Measurements from ENCODE around the gene EDAR.

Gene EDAR

DNA sequence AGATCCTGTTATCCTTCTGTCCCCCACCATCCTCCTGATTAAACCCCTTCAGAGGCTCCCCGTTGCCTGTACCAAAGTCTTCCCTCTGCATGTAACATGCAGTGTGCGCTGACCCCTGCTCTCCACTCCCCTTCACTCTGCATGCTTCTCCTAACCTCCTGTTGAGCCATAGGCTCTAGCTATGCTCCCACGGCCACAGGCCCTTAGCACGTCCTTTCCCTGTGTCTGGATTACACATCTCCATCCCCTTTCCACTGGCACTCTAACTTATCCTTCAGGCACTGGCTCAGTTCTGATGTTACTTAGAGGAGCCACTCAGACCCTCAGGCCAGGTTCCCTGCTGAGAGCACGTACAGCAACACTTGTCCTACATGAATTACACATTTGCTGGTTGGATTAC lies 29.4 kb upstream of the EDAR start:
- POLR2A ChIA-PET: interaction anchor here (0.6 kb wide), 1 partner anchor 24 kb away, joined by 4 read pairs; no protein-coding TSS in a partner anchor
- H3K27me3 ChIP-seq (replicated peaks in 2 of 5; ENCODE audit: control insufficient read depth in 4 of 5, insufficient read depth in 5 of 5, low read length in 4 of 5): no peaks in the 10 kb centered on the region
- H3K36me3 ChIP-seq (ENCODE audit: control insufficient read depth in 4 of 4, insufficient read depth in 4 of 4, low read length in 3 of 4): no peaks in the 10 kb centered on the region
- no peak for DNase-seq
- H3K27ac ChIP-seq (ENCODE audit: insufficient read depth in 1 of 2, low read depth in 1 of 2, low read length in 2 of 2, poor library complexity in 1 of 2, severe bottlenecking in 2 of 2): no peak overlapping the region
- H3K9me3 ChIP-seq (ENCODE audit: control extremely low read depth in 1 of 5, control insufficient read depth in 4 of 5, insufficient read depth in 2 of 5, low read depth in 1 of 5, low read length in 4 of 5): no peaks in the 10 kb centered on the region
- H3K4me1 ChIP-seq (ENCODE audit: control extremely low read depth in 1 of 4, control insufficient read depth in 4 of 4, insufficient read depth in 4 of 4, low read length in 3 of 4): no peaks in the 10 kb centered on the region
- CTCF ChIA-PET: no interaction called here
- H3K4me3 ChIP-seq (ENCODE audit: control insufficient read depth in 1 of 7, extremely low read depth in 1 of 7, insufficient read depth in 4 of 7, low read depth in 2 of 7, low read length in 6 of 7): no peak overlapping the region
- WGBS (ENCODE audit: insufficient coverage): 96% methylated on average over 4 of the region's 5 CpGs

DNA sequence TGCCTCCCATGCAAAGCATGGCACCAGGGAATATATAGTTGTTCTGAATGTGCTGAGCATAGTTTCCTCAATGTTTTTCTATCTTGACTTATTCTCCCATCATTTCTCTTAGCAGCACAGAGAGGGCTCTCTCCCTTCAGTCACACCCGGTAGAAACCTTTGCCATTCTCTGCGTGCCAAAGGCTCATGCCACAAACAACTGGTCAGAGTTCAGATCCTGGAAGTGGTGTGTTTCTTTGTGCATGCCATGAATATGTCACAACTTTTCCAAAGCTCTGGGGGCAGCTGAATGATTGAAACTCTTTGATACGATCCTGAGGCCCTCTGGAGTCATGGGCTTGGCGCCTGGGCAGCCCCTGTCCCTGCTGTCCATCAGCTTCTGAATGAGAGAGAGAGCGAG lies 28.0 kb upstream of the EDAR start:
- no peak for DNase-seq
- Histone ChIP-seq H3K4me1 (ENCODE audit: control extremely low read depth in 1 of 4, control insufficient read depth in 4 of 4, insufficient read depth in 4 of 4, low read length in 3 of 4) (no peaks in the 10 kb centered on the region), H3K27me3 (replicated peaks in 2 of 5; ENCODE audit: control insufficient read depth in 4 of 5, insufficient read depth in 5 of 5, low read length in 4 of 5) (no peaks in the 10 kb centered on the region), H3K36me3 (ENCODE audit: control insufficient read depth in 4 of 4, insufficient read depth in 4 of 4, low read length in 3 of 4) (no peaks in the 10 kb centered on the region), H3K9me3 (ENCODE audit: control extremely low read depth in 1 of 5, control insufficient read depth in 4 of 5, insufficient read depth in 2 of 5, low read depth in 1 of 5, low read length in 4 of 5) (no peaks in the 10 kb centered on the region), H3K27ac (ENCODE audit: insufficient read depth in 1 of 2, low read depth in 1 of 2, low read length in 2 of 2, poor library complexity in 1 of 2, severe bottlenecking in 2 of 2) (no peak overlapping the region), H3K4me3 (ENCODE audit: control insufficient read depth in 1 of 7, extremely low read depth in 1 of 7, insufficient read depth in 4 of 7, low read depth in 2 of 7, low read length in 6 of 7) (no peak overlapping the region)
- WGBS (ENCODE audit: insufficient coverage): 98% methylated on average over 5 of the region's 5 CpGs
- ChIA-PET CTCF (interaction anchor here (1.6 kb wide), 1 partner anchor 13 kb away, joined by 5 read pairs; no protein-coding TSS in a partner anchor), POLR2A (no interaction called here)

DNA sequence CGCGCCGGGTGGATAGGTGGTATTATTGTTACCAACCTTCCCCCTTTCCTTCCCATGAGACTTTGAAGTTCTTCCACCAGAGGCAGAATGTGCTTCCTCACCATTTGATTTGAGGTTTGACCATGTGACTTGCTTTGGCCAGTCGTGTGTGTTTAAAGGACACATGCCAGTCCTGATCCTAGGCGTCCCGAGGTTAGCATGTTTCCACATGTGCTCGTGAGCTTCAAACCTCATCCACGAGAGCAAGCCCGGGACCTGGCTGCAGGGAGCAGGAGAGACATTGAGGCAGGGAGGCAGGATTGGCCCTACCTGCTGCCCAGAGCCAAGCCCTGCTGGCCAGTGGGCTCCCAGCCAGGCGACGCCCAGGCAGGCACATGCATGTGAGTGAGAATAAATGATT lies 27.4 kb upstream of the EDAR start:
- Histone ChIP-seq H3K4me3 (ENCODE audit: control insufficient read depth in 1 of 7, extremely low read depth in 1 of 7, insufficient read depth in 4 of 7, low read depth in 2 of 7, low read length in 6 of 7) (no peak overlapping the region), H3K36me3 (ENCODE audit: control insufficient read depth in 4 of 4, insufficient read depth in 4 of 4, low read length in 3 of 4) (no peaks in the 10 kb centered on the region), H3K4me1 (ENCODE audit: control extremely low read depth in 1 of 4, control insufficient read depth in 4 of 4, insufficient read depth in 4 of 4, low read length in 3 of 4) (no peaks in the 10 kb centered on the region), H3K27ac (ENCODE audit: insufficient read depth in 1 of 2, low read depth in 1 of 2, low read length in 2 of 2, poor library complexity in 1 of 2, severe bottlenecking in 2 of 2) (no peak overlapping the region), H3K27me3 (replicated peaks in 2 of 5; ENCODE audit: control insufficient read depth in 4 of 5, insufficient read depth in 5 of 5, low read length in 4 of 5) (no peaks in the 10 kb centered on the region), H3K9me3 (ENCODE audit: control extremely low read depth in 1 of 5, control insufficient read depth in 4 of 5, insufficient read depth in 2 of 5, low read depth in 1 of 5, low read length in 4 of 5) (no peaks in the 10 kb centered on the region)
- no peak for DNase-seq
- CTCF ChIA-PET: interaction anchor here (1.6 kb wide), 1 partner anchor 12 kb away, joined by 5 read pairs; no protein-coding TSS in a partner anchor
- WGBS (ENCODE audit: insufficient coverage): 92% methylated on average over 8 of the region's 11 CpGs
- POLR2A ChIA-PET: no interaction called here

DNA sequence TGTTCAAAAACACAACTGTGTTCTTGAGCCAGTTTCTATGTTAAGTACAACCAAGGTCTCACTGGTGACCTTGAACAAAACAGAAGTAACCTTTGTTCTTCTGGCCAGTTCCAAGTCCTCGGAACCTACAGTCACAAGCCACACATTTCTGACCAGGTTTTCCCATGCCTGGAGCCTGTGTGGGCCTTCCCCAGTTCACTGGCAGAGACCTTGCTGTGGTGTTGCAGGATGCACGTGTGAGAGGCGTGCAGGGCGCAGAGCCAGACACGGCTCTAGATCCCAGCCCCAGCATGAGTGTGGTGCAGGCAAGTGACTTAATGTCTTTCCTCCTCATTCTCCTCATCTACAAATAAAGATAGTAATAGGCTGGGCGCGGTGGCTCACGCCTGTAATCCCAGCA lies 25.5 kb upstream of the EDAR start:
- POLR2A ChIA-PET: no interaction called here

DNA sequence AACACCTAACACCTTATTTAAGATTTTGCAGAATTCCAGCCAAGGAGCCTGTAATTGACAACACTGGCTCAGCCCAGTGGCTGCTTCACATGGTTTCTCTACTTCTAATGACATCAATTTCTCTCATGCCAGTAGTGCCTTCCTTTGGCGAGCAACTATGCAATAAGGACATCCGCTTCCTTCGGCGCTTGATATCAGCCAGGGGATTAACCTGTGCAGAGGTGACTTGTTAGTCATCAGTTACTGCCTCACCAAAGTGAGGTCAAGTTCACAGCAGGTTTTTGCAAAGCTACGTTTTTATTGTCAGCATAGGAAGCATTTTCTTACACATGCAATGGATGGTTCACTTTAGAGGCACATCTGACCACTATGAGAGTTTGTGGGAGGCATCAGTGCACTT lies 24.0 kb upstream of the EDAR start:
- Histone ChIP-seq H3K4me3 (ENCODE audit: control insufficient read depth in 1 of 7, extremely low read depth in 1 of 7, insufficient read depth in 4 of 7, low read depth in 2 of 7, low read length in 6 of 7) (no peak overlapping the region), H3K36me3 (ENCODE audit: control insufficient read depth in 4 of 4, insufficient read depth in 4 of 4, low read length in 3 of 4) (no peaks in the 10 kb centered on the region), H3K27ac (ENCODE audit: insufficient read depth in 1 of 2, low read depth in 1 of 2, low read length in 2 of 2, poor library complexity in 1 of 2, severe bottlenecking in 2 of 2) (no peak overlapping the region), H3K27me3 (replicated peaks in 2 of 5; ENCODE audit: control insufficient read depth in 4 of 5, insufficient read depth in 5 of 5, low read length in 4 of 5) (no peaks in the 10 kb centered on the region), H3K4me1 (ENCODE audit: control extremely low read depth in 1 of 4, control insufficient read depth in 4 of 4, insufficient read depth in 4 of 4, low read length in 3 of 4) (no peaks in the 10 kb centered on the region), H3K9me3 (ENCODE audit: control extremely low read depth in 1 of 5, control insufficient read depth in 4 of 5, insufficient read depth in 2 of 5, low read depth in 1 of 5, low read length in 4 of 5) (no peaks in the 10 kb centered on the region)
- POLR2A ChIA-PET: no interaction called here
- WGBS (ENCODE audit: insufficient coverage): 92% methylated on average over 5 of the region's 5 CpGs
- no peak for DNase-seq
- CTCF ChIA-PET: interaction anchor here (0.6 kb wide), 1 partner anchor 25 kb away, joined by 3 read pairs; no protein-coding TSS in a partner anchor

More for the DNA sequence above, 25.5 kb upstream of the EDAR start:
- Histone ChIP-seq H3K4me1 (ENCODE audit: control extremely low read depth in 1 of 4, control insufficient read depth in 4 of 4, insufficient read depth in 4 of 4, low read length in 3 of 4) (no peaks in the 10 kb centered on the region), H3K9me3 (ENCODE audit: control extremely low read depth in 1 of 5, control insufficient read depth in 4 of 5, insufficient read depth in 2 of 5, low read depth in 1 of 5, low read length in 4 of 5) (no peaks in the 10 kb centered on the region), H3K27ac (ENCODE audit: insufficient read depth in 1 of 2, low read depth in 1 of 2, low read length in 2 of 2, poor library complexity in 1 of 2, severe bottlenecking in 2 of 2) (no peak overlapping the region), H3K4me3 (ENCODE audit: control insufficient read depth in 1 of 7, extremely low read depth in 1 of 7, insufficient read depth in 4 of 7, low read depth in 2 of 7, low read length in 6 of 7) (no peak overlapping the region), H3K27me3 (replicated peaks in 2 of 5; ENCODE audit: control insufficient read depth in 4 of 5, insufficient read depth in 5 of 5, low read length in 4 of 5) (no peaks in the 10 kb centered on the region), H3K36me3 (ENCODE audit: control insufficient read depth in 4 of 4, insufficient read depth in 4 of 4, low read length in 3 of 4) (no peaks in the 10 kb centered on the region)
- WGBS (ENCODE audit: insufficient coverage): 100% methylated on average over 4 of the region's 8 CpGs
- CTCF ChIA-PET: no interaction called here
- DNase-seq: no peak

DNA sequence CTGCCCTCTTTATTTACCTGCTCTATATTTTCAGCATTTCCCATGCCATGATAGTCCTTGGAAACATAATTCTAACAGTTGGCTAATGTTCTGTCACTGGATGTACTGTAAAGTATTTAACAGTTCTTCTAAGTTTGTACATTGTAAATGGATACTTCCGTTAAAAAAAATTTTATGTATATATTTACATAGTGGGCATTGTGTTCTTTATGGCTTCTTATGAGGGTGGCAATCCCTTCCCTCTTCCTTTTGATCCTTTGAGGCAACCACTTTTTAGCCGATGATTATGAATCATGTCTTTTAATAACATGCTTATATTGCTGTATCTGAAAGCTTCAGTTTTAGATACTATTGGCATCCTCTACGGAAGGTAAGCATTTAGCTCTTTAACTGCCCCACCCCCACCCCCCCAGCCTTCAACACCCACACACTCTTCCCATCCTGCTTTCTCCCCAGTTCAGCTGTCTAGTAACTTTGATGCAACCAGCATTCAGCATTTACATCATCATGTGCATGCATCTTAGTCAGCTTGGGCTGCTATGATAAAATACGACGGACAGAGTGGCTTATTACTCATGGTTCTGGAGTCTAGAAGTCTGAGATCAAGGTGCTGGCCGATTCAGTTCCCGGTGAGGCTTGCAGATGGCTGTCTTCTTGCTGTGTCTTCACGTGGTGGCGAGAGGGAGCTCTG lies 21.0 kb upstream of the EDAR start:
- H3K27ac ChIP-seq (ENCODE audit: insufficient read depth in 1 of 2, low read depth in 1 of 2, low read length in 2 of 2, poor library complexity in 1 of 2, severe bottlenecking in 2 of 2): no peak overlapping the region
- no peak overlapping the region for H3K4me3 ChIP-seq (ENCODE audit: control insufficient read depth in 1 of 7, extremely low read depth in 1 of 7, insufficient read depth in 4 of 7, low read depth in 2 of 7, low read length in 6 of 7)
- WGBS (ENCODE audit: insufficient coverage): 96% methylated on average over 6 of the region's 9 CpGs
- H3K27me3 ChIP-seq (replicated peaks in 2 of 5; ENCODE audit: control insufficient read depth in 4 of 5, insufficient read depth in 5 of 5, low read length in 4 of 5): no peaks in the 10 kb centered on the region
- no peak for DNase-seq
- peaks cover 0 to 13% (median 5%) of the 10 kb centered on the region in 4 experiments for H3K4me1 ChIP-seq (ENCODE audit: control extremely low read depth in 1 of 4, control insufficient read depth in 4 of 4, insufficient read depth in 4 of 4, low read length in 3 of 4)
- POLR2A ChIA-PET: no interaction called here
- no peaks in the 10 kb centered on the region for H3K9me3 ChIP-seq (ENCODE audit: control extremely low read depth in 1 of 5, control insufficient read depth in 4 of 5, insufficient read depth in 2 of 5, low read depth in 1 of 5, low read length in 4 of 5)
- CTCF ChIA-PET: interaction anchor here (1.0 kb wide), 1 partner anchor 14 kb away, joined by 3 read pairs; no protein-coding TSS in a partner anchor
- H3K36me3 ChIP-seq (ENCODE audit: control insufficient read depth in 4 of 4, insufficient read depth in 4 of 4, low read length in 3 of 4): no peaks in the 10 kb centered on the region

- CTCF ChIA-PET: interaction anchor here (0.6 to 1.7 kb wide), 3 partner anchors 8 to 1642 kb away, joined by 3 to 6 read pairs (median 3); no protein-coding TSS in a partner anchor
- POLR2A ChIA-PET: no interaction called here
- H3K9me3 ChIP-seq (ENCODE audit: control extremely low read depth in 1 of 5, control insufficient read depth in 4 of 5, insufficient read depth in 2 of 5, low read depth in 1 of 5, low read length in 4 of 5): no peaks in the 10 kb centered on the region
Measured at GRCh38 chr2:109006971-109007370, 18.0 kb upstream of the EDAR start.

More at GRCh38 chr2:109006971-109007370, 18.0 kb upstream of the EDAR start:
- Histone ChIP-seq H3K27ac (ENCODE audit: insufficient read depth in 1 of 2, low read depth in 1 of 2, low read length in 2 of 2, poor library complexity in 1 of 2, severe bottlenecking in 2 of 2) (no peak overlapping the region), H3K4me1 (ENCODE audit: control extremely low read depth in 1 of 4, control insufficient read depth in 4 of 4, insufficient read depth in 4 of 4, low read length in 3 of 4) (peaks cover 0 to 13% (median 5%) of the 10 kb centered on the region in 4 experiments), H3K4me3 (ENCODE audit: control insufficient read depth in 1 of 7, extremely low read depth in 1 of 7, insufficient read depth in 4 of 7, low read depth in 2 of 7, low read length in 6 of 7) (no peak overlapping the region), H3K36me3 (ENCODE audit: control insufficient read depth in 4 of 4, insufficient read depth in 4 of 4, low read length in 3 of 4) (no peaks in the 10 kb centered on the region), H3K27me3 (replicated peaks in 2 of 5; ENCODE audit: control insufficient read depth in 4 of 5, insufficient read depth in 5 of 5, low read length in 4 of 5) (no peaks in the 10 kb centered on the region)
- 6% methylated on average over 2 of the region's 4 CpGs for WGBS (ENCODE audit: insufficient coverage)
- DNase-seq: peak; percentile 16 to 71 (median 65)

Measured in common myeloid progenitor, CD34-positive (primary cell).